Islet of Langerhans (tissue), 1 donor: Measurements from ENCODE around the gene EN1.

Source experiments
- FAIRE-seq: peaks from one replicate; lab custom pipeline; 2011; peaks lifted over from hg19 to GRCh38; lab: Jason Lieb, UNC

Gene EN1

GRCh38 chr2:118817469-118817868 is 30.0 kb downstream of the EN1 start:
- FAIRE-seq, result no peak

- FAIRE-seq, result no peak
Observed at GRCh38 chr2:118816669-118817068, 30.8 kb downstream of the EN1 start.

GRCh38 chr2:118815731-118816130 is 31.7 kb downstream of the EN1 start:
- FAIRE-seq, result no peak

GRCh38 chr2:118815314-118815713 is 32.1 kb downstream of the EN1 start:
- no peak for FAIRE-seq

GRCh38 chr2:118814368-118814767 is 33.1 kb downstream of the EN1 start:
- no peak for FAIRE-seq

- no peak for FAIRE-seq
Observed at GRCh38 chr2:118813601-118814339, 33.7 kb downstream of the EN1 start.

- FAIRE-seq, result no peak
Observed at GRCh38 chr2:118813111-118813510, 34.3 kb downstream of the EN1 start.

GRCh38 chr2:118812552-118812951 is 34.9 kb downstream of the EN1 start:
- FAIRE-seq, result no peak

- no peak for FAIRE-seq
Observed at GRCh38 chr2:118811514-118812115, 35.8 kb downstream of the EN1 start.

GRCh38 chr2:118810766-118811165 is 36.7 kb downstream of the EN1 start:
- no peak for FAIRE-seq

- no peak for FAIRE-seq
Observed at GRCh38 chr2:118808429-118808809, 39.0 kb downstream of the EN1 start.

- FAIRE-seq, result no peak
Observed at GRCh38 chr2:118807668-118808428, 39.6 kb downstream of the EN1 start.

GRCh38 chr2:118806797-118807667 is 40.4 kb downstream of the EN1 start:
- FAIRE-seq, result no peak

- FAIRE-seq, result no peak
Observed at GRCh38 chr2:118805064-118805690, 42.3 kb downstream of the EN1 start.

- FAIRE-seq, result no peak
Observed at GRCh38 chr2:118803012-118803411, 44.4 kb downstream of the EN1 start.

- no peak for FAIRE-seq
Observed at GRCh38 chr2:118801151-118801550, 46.3 kb downstream of the EN1 start.

- no peak for FAIRE-seq
Observed at GRCh38 chr2:118800736-118801135, 46.7 kb downstream of the EN1 start.

GRCh38 chr2:118794546-118794945 is 52.9 kb downstream of the EN1 start:
- FAIRE-seq, result no peak
